ENCODE results near the gene TMEM247. TPM values are rescaled to one million over a fixed set of nuclear protein-coding genes. Genes with fewer than 3 reads are reported as not detected.
A peak's percentile ranks its signal among the peaks of the same experiment; 100 is the strongest.

The TMEM247 gene
- total RNA-seq, 2 experiments from 2014 or later, result not detected

DNA sequence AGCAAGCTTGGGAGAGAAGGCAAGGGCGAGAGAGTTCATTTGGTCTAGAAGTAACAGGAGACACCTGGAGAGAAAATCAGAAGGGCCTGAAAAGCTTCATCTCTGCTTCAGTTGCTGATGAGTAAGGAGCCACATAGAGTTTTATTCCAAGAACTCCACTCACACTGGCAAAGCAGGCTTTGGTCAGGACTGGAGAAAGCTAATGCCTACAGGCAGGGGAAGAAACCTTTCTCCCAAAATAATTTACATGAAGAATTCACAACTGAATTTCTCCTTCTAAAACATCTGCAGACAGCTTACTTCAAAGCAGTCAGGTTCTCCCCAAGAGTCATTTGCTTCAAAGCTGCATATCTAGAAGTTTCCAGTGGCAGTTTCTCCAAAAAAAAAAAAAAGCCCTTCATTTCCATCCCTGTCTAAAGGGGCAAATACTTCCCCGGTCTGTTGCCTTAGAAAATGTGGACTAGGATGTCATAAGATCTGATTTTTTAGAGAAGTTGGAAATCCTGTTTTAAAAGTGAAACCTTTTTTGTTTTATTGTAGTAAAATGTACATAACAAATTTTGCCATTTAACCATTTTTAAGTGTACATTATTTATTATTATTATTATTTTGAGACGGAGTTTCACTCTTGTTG is 46.3 kb downstream of the TMEM247 start:
- TF ChIP-seq, protein P1, sequence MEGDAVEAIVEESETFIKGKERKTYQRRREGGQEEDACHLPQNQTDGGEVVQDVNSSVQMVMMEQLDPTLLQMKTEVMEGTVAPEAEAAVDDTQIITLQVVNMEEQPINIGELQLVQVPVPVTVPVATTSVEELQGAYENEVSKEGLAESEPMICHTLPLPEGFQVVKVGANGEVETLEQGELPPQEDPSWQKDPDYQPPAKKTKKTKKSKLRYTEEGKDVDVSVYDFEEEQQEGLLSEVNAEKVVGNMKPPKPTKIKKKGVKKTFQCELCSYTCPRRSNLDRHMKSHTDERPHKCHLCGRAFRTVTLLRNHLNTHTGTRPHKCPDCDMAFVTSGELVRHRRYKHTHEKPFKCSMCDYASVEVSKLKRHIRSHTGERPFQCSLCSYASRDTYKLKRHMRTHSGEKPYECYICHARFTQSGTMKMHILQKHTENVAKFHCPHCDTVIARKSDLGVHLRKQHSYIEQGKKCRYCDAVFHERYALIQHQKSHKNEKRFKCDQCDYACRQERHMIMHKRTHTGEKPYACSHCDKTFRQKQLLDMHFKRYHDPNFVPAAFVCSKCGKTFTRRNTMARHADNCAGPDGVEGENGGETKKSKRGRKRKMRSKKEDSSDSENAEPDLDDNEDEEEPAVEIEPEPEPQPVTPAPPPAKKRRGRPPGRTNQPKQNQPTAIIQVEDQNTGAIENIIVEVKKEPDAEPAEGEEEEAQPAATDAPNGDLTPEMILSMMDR (IDR thresholded peaks at IDR 0.05), result no peak
- intact Hi-C loops (cut with DNase I, micrococcal nuclease), result no loop called here
- Histone ChIP-seq H3K27ac (ENCODE audit: low read depth in 1 of 2, low read length in 2 of 2) (no peak overlapping the region), H3K4me1 (ENCODE audit: insufficient read depth, low read length) (no peaks in the 10 kb centered on the region), H3K4me3 (ENCODE audit: low read length) (no peak overlapping the region), H3K36me3 (ENCODE audit: insufficient read depth, low read length) (no peaks in the 10 kb centered on the region), H3K9me3 (ENCODE audit: control insufficient read depth in 1 of 2, insufficient read depth in 1 of 2, low read length in 2 of 2) (no peaks in the 10 kb centered on the region), H3K27me3 (ENCODE audit: control insufficient read depth in 1 of 2, insufficient read depth in 2 of 2, low read length in 2 of 2) (no peaks in the 10 kb centered on the region)
- Mint-ChIP-seq H3K4me1 (ENCODE audit: low read depth) (peaks cover 9% of the 10 kb centered on the region), H3K36me3 (ENCODE audit: low read depth) (peaks cover 31% of the 10 kb centered on the region), H3K27ac (no peak overlapping the region), H3K4me3 (no peak overlapping the region), H3K9me3 (no peaks in the 10 kb centered on the region), H3K27me3 (no peaks in the 10 kb centered on the region)
- POLR2A ChIA-PET, result no interaction called here
- ATAC-seq (ENCODE audit: poor library complexity) (no peak), DNase-seq (no peak)
- CTCF ChIA-PET, result no interaction called here

DNA sequence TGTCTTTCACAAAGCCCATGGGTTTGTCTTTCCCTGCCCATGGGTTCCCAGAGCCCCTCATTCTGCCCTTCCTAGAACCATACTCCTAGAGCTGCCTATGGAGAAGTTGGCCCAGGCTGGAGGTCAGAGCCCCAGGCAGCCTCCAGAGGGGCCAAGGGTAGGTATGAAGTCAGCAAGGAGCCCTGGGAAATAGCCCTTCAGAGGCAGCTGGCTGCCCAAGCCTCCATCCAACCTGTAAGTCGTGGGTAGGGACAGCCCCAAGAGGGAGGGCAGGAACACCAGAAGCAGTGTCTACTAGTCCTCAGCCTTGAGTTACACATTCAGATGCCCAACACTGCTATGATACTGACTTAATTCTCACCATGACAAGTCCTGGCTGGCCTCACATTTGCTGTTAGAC is 49.5 kb downstream of the TMEM247 start:
- H3K27ac Mint-ChIP-seq, result no peak overlapping the region
- TF ChIP-seq, protein P1 (IDR thresholded peaks at IDR 0.05), result no peak
- peaks cover 42% of the 10 kb centered on the region for H3K36me3 Mint-ChIP-seq (ENCODE audit: low read depth)

DNA sequence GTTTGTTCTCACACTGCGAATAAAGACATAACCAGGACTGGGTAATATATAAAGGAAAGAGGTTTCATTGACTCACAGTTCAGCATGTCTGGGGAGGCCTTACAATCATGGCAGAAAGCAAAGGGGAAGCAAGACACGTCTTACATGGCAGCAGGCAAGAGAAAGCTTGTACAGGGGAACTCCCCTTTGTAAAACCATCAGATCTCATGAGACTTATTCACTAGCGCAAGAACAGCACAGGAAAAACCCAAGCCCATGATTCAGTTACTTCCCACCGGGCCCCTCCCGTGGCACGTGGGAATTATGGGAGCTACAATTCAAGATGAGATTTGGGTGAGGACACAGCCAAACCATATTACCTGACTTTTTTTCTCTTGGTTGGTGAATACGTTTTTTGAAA is 51.3 kb downstream of the TMEM247 start:
- ChIA-PET CTCF (interaction anchor here (0.9 kb wide), 1 partner anchor 145 kb away, joined by 3 read pairs; no protein-coding TSS in a partner anchor), POLR2A (no interaction called here)
- no peaks in the 10 kb centered on the region for H3K27me3 Mint-ChIP-seq
- no peaks in the 10 kb centered on the region for H3K9me3 Mint-ChIP-seq
- H3K9me3 ChIP-seq (ENCODE audit: control insufficient read depth in 1 of 2, insufficient read depth in 1 of 2, low read length in 2 of 2), result no peaks in the 10 kb centered on the region
- ATAC-seq (ENCODE audit: poor library complexity), result no peak
- H3K27me3 ChIP-seq (ENCODE audit: control insufficient read depth in 1 of 2, insufficient read depth in 2 of 2, low read length in 2 of 2), result no peaks in the 10 kb centered on the region
- peaks cover 19% of the 10 kb centered on the region for H3K4me1 Mint-ChIP-seq (ENCODE audit: low read depth)
- no peak overlapping the region for H3K27ac Mint-ChIP-seq
- TF ChIP-seq, protein P1 (IDR thresholded peaks at IDR 0.05), result no peak
- intact Hi-C loops (cut with DNase I, micrococcal nuclease), result no loop called here
- peaks cover 37% of the 10 kb centered on the region for H3K36me3 Mint-ChIP-seq (ENCODE audit: low read depth)
- H3K4me3 Mint-ChIP-seq, result no peak overlapping the region
- peak in 2 of 14 experiments; percentile 22 to 41 for DNase-seq
- H3K36me3 ChIP-seq (ENCODE audit: insufficient read depth, low read length), result no peaks in the 10 kb centered on the region
- no peak overlapping the region for H3K27ac ChIP-seq (ENCODE audit: low read depth in 1 of 2, low read length in 2 of 2)
- peaks cover 12% of the 10 kb centered on the region for H3K4me1 ChIP-seq (ENCODE audit: insufficient read depth, low read length)
- no peak overlapping the region for H3K4me3 ChIP-seq (ENCODE audit: low read length)

More for the DNA sequence above, 49.5 kb downstream of the TMEM247 start:
- H3K27me3 ChIP-seq (ENCODE audit: control insufficient read depth in 1 of 2, insufficient read depth in 2 of 2, low read length in 2 of 2), result no peaks in the 10 kb centered on the region
- no peaks in the 10 kb centered on the region for H3K9me3 ChIP-seq (ENCODE audit: control insufficient read depth in 1 of 2, insufficient read depth in 1 of 2, low read length in 2 of 2)
- H3K4me3 Mint-ChIP-seq, result no peak overlapping the region
- no peak overlapping the region for H3K4me3 ChIP-seq (ENCODE audit: low read length)
- peaks cover 1% of the 10 kb centered on the region for H3K4me1 Mint-ChIP-seq (ENCODE audit: low read depth)
- H3K4me1 ChIP-seq (ENCODE audit: insufficient read depth, low read length), result no peaks in the 10 kb centered on the region
- CTCF ChIA-PET, result no interaction called here
- no peaks in the 10 kb centered on the region for H3K9me3 Mint-ChIP-seq
- no peak for DNase-seq
- no peak for ATAC-seq (ENCODE audit: poor library complexity)
- H3K36me3 ChIP-seq (ENCODE audit: insufficient read depth, low read length), result no peaks in the 10 kb centered on the region
- no peaks in the 10 kb centered on the region for H3K27me3 Mint-ChIP-seq
- POLR2A ChIA-PET, result no interaction called here
- H3K27ac ChIP-seq (ENCODE audit: low read depth in 1 of 2, low read length in 2 of 2), result no peak overlapping the region
- intact Hi-C loops (cut with DNase I, micrococcal nuclease), result no loop called here

Measured in CD4-positive, alpha-beta T cell (primary cell).